NK-92 treated with Interleukin-12 subunit alpha and Interleukin-12 subunit beta, amount 100 ng/mL, for 24 hours (cell line): ENCODE results near the gene TBC1D22B.
"Not testable (repeated sequence)": the region's sequence is repeated elsewhere in the genome, so short reads cannot be mapped to it uniquely, and the experiment has no call there.

Experiments used
- DNase-seq: peaks from one replicate; lab custom pipeline; 2025; lab: John Stamatoyannopoulos, UW

TBC1D22B gene

GRCh38 chr6:37303891-37304503 lies 46.4 kb downstream of the TBC1D22B start:
- no peak for DNase-seq

- no peak for DNase-seq
These were observed 47.2 kb downstream of the TBC1D22B start for GRCh38 chr6:37304766-37305165.

GRCh38 chr6:37305841-37306425 lies 48.4 kb downstream of the TBC1D22B start:
- no peak for DNase-seq

- DNase-seq, result no peak
These were observed 49.2 kb downstream of the TBC1D22B start for GRCh38 chr6:37306624-37307222.

GRCh38 chr6:37307484-37307883 lies 49.9 kb downstream of the TBC1D22B start:
- DNase-seq, result not testable (repeated sequence)

GRCh38 chr6:37308069-37308815 lies 50.7 kb downstream of the TBC1D22B start:
- no peak for DNase-seq

- no peak for DNase-seq
These were observed 51.5 kb downstream of the TBC1D22B start for GRCh38 chr6:37309046-37309445.

- no peak for DNase-seq
These were observed 52.1 kb downstream of the TBC1D22B start for GRCh38 chr6:37309692-37310091.

DNA sequence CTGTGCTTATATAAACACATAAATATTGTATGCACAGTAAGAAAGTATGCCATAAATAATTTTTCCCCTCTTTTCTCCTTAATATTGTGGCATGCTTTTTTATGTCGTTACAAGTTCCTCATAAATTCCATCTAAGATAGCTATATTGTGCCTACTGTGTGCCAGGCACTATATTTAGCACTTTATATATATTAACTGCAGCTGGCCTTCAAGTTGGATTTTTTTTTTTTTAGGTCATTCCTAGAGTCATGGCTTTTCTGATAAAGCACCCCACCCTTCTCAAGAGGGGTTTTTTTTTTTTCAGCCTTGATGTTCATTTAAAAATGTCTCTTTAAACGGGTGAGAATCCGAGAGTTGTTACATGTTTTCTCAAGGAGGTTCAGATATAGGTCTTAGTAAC lies 53.4 kb downstream of the TBC1D22B start:
- DNase-seq, result no peak

DNA sequence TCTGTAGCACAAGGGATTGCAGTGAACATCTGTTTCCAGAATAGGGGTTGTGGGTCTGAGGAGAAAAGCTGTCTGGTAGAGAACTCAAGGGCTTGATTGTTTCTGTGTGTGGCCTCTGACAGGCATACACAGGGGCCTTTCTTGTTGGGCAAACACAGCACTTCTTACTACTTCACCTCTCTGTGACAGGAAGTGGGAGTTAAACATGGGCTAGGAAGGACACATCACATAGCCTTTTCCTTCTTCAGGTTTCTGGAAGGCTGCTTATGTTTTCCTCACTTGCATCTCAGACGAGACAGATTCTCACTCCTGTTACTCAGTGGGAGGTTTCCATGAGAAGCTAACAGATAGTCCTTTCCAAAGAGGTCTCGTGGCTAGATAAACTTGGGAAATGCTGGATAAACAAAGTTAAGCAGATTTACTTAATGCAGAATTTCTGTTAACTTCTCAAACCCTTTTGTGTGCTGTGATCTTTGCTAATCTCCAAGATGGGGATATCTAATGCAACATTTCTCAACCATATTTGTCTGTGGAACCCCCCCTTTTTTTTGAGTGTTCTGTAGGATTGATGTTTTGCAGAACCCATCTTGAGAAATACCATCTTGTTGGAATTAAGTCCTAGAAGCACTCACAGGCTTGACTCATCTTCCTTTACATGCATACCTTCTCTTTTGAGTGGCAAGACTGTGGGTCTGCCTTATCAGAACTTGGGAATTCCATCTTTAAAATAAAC lies 54.3 kb downstream of the TBC1D22B start:
- DNase-seq, result no peak

- DNase-seq, result no peak
These were observed 56.3 kb downstream of the TBC1D22B start for GRCh38 chr6:37313723-37314486.

- DNase-seq, result no peak
These were observed 57.0 kb downstream of the TBC1D22B start for GRCh38 chr6:37314487-37315156.

DNA sequence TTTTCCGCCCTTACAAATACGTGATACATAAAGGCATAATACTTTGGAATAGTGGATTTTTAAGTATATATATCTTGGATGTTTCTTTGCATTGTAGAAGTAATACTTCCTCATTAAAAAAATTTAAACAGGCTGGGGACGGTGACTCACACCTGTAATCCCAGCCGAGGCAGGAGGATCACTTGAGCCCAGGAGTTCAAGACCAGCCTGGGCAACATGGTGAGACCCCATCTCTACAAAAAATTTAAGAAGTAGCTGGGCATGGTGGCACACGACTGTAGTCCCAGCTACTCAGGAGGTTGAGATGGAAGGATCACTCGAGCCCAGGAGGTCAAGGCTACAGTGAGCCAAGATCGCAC lies 57.6 kb downstream of the TBC1D22B start:
- DNase-seq, result no peak

GRCh38 chr6:37316071-37316470 lies 58.5 kb downstream of the TBC1D22B start:
- DNase-seq, result no peak

GRCh38 chr6:37317312-37318038 lies 59.9 kb downstream of the TBC1D22B start:
- no peak for DNase-seq

- DNase-seq, result no peak
These were observed 61.6 kb downstream of the TBC1D22B start for GRCh38 chr6:37319156-37319555.

- no peak for DNase-seq
These were observed 62.4 kb downstream of the TBC1D22B start for GRCh38 chr6:37319856-37320480.

- no peak for DNase-seq
These were observed 63.1 kb downstream of the TBC1D22B start for GRCh38 chr6:37320646-37321045.

GRCh38 chr6:37321101-37321500 lies 63.5 kb downstream of the TBC1D22B start:
- DNase-seq, result no peak
